NCI-H2081 treated with DMSO at 0.1 percent for 48 hours (cell line): ENCODE data around the gene SH3PXD2A.

ENCODE experiments used
- DNase-seq: peaks from one replicate; lab custom pipeline; 2025; lab: John Stamatoyannopoulos, UW

The SH3PXD2A gene

GRCh38 chr10:103603382-103603781 lies 252.0 kb downstream of the SH3PXD2A start:
- no peak for DNase-seq

- no peak for DNase-seq
Measured at GRCh38 chr10:103602852-103603155, 252.6 kb downstream of the SH3PXD2A start.

GRCh38 chr10:103602028-103602851 lies 253.1 kb downstream of the SH3PXD2A start:
- DNase-seq: no peak

GRCh38 chr10:103600956-103601569 lies 254.3 kb downstream of the SH3PXD2A start:
- DNase-seq: no peak

DNA sequence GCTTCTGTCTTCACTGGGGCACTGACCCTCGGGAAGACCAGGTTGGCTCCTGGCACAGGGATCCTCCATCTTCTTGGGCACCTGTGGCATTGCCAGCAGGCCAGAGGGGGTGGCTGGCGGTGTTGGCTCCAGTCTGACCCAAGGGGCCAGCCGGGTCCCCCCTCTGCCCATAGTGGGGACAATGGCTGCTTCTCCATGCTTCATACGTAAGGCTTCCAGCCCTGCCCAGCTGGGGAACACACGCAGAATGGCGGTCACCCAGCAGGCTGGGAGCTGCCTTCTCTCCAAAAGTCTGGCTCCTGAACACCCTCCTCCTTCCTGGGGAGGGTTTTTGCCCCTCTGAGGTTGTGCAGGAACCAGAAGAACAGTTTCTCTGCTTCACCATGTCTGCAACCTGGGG lies 255.1 kb downstream of the SH3PXD2A start:
- no peak for DNase-seq

- no peak for DNase-seq
Measured at GRCh38 chr10:103599907-103600306, 255.5 kb downstream of the SH3PXD2A start.

GRCh38 chr10:103599211-103599610 lies 256.2 kb downstream of the SH3PXD2A start:
- no peak for DNase-seq

DNA sequence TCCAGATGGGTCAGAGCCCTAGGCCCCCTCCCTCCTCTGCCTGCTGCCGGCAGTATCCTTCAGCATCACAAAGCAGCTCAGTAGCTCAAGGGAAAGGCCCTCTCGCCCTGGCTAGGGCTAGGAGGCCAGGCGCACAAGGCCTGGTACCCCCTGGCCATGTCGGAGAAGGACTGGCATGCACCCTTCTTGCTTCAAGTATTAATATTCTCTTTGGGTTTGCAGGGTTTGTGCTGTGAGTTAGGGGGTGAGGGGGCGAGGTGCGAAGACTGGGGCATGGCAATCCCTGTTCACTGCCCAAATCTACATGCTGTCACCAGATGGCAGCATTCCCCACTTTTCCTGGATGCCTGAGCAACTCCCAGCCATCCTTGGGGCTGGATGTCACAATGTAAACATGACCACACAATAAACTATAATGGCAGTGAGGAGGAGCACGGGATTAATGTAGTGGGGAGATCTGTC lies 256.7 kb downstream of the SH3PXD2A start:
- peak; percentile 13 for DNase-seq

DNA sequence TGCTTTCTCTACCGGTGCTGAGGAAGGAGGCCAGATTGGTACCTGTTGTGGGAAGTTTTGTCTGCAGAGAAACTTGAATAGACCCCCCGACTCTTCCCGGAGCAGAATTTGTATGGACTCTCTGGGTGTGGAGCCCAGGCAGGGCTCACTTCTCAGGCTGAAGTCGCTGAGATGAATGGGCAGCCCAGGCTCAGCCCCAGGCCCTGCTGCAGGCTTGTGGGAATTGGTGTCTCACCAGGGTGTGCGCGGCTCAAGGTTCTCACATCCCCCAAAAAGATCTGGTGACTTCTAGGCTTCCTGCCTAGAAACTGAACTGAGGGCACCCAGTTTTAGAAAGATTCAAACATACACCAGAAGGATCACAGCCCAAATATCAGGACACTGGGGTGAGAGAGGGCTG lies 258.4 kb downstream of the SH3PXD2A start:
- no peak for DNase-seq

DNA sequence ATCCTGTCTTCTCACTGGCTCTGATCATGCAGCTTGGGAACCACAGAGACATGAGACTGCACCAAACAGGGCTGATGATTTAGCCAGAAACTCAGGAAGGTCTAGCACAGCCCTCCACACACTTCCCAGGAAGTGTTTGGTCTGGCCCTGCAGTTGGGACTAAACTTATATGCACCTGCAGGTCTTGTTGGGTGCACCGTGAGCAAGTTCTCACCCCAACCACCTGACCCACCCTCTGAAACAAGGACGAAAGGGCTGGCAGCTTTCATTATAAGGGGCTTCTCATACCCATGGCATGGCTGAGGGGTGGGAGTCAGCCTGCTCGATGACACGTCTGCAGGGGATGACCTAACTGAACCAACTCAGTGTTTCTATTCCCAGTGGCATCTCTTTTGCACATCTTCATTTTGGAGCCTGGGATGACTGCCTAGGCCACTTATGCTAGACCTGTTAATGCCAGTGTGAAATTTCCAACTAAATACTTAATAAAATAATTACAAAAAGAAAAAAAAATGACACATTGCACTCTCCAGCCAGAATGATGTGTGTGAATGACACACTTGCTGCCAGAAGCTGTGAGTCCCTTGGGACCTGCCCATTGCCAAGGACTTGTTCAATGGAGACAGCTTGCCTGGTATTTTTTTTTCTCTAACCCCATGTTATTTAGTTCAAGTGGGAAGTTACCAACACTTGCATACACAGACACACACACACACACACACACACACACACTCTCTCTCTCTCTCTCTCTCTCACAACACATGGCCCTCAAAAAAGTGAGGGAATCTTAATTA lies 259.2 kb downstream of the SH3PXD2A start:
- no peak for DNase-seq

DNA sequence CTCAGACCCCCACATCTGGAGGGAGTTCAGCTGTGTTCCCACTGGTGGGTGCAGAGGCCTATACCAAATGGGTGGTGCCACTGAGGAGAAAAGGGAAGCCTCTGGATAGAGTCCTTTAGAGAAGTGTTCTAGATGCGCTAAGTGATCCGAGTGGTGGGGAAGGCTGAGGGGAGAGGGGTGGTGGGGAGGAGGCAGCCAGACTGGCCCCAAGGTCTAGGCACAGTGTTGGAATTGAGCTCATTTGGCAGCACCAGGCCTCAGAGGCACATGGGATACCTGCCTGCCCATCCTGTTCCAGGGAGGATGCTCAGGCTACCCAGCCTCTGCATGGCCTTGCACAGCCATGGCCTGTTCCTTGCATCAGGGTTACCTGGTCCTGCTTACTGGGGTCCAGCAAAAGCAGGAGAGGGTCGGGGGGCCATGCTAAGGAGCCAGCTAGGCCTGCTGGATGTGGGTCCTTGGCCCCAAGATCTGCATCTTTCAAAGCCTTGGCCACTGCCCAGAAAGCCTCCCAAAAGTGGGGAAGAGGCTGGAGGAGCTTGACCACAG lies 262.3 kb downstream of the SH3PXD2A start:
- DNase-seq: no peak

DNA sequence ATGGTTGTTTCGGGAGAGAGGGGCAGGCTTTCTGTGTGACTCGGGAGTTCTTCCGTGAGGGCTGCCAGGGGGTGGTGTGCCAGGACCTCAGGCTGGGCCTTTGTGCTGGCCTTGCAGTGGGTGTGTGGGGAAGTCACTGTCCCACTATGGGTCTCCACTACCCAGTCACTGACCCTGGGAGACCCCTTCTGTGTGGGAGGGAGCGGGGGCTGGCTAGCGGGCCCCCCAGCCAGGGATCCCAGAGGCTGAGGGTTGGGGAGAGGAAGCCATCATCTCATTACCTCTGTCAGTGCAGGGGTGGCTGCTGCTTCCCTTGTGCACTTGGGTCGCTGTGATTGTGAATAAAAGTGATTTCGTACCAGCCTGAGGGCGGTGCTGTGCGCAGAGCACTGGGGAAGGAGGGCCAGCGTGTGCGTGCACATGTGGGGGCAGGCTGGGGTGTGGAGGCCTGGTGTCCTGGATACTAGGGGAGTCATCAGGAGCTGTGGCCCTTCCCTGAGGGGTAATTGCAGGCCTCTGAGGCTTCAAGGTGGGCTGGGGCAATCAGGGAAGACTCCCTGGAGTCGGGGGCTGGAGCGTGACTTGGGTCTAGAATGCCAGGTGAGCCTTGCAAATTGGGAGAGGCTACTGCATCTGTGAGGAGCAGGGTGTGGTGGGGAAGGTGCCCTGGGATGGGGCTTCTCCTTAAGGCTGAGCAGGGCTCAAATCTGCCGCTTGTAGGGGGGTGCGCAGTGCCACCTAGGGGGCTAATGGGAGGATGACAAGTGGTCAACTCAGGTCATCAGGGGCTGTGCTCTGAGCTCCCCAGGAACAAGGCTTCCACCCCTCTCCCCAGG lies 263.0 kb downstream of the SH3PXD2A start:
- no peak for DNase-seq

DNA sequence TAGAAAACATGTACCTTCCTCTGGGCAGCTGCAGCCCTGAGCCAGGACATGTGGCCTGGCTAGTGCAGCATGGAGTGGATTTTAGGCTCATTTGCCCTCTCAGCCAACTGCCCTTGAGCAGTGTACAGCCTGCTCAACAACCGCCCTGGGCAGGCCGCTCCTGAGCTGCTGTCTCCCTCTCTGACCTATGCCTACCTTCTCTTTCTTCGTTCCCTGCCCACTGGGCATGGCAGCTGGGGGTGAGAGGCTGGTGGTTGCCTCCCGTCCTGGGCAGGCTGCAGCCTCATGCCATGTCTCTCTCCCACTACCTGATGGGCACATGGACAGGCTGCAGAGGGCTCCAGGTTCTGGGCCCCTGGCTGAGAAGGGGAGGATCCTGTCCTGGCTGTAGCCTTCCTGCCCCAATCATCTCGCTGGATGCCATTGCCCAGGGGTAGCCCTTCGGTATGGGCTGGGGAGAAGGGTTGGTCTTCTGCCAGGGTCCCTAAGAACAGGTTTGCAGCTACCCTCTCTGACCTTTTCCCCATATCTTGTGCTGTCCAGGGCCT lies 264.6 kb downstream of the SH3PXD2A start:
- no peak for DNase-seq

DNA sequence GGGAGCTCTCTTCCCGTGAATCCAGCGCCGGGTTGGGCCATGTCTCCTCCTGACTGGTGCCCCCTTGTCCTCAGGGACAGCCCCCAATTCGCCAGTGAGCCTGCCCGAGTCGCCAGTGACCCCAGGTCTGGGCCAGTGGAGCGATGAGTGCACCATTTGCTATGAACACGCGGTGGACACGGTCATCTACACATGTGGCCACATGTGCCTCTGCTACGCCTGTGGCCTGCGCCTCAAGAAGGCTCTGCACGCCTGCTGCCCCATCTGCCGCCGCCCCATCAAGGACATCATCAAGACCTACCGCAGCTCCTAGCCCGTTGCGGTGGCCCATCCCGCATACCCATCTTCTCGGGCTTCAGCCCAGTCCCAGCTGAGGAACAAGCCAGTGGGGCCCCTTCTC lies 265.3 kb downstream of the SH3PXD2A start:
- DNase-seq: no peak

- DNase-seq: no peak
Measured at GRCh38 chr10:103589074-103589630, 266.2 kb downstream of the SH3PXD2A start.

DNA sequence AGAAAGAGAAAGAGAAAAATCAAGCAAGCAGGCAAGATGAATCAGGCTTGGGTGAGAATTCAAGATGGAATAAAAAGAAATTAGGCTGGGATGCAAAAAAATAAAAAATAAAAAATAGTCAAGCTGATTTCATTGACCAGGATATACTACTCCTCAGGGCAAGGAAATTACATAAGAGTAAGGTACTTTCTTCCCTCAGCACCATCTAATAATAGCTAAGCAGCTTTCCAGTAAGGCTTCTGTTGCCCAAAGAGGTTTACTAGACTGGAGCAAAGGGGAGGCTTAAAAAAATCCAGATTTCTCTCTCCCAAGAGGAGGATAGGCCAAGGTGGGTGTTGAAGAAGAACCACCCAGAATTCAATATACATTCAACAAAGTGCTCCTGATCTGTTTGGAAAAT lies 268.3 kb downstream of the SH3PXD2A start:
- no peak for DNase-seq

DNA sequence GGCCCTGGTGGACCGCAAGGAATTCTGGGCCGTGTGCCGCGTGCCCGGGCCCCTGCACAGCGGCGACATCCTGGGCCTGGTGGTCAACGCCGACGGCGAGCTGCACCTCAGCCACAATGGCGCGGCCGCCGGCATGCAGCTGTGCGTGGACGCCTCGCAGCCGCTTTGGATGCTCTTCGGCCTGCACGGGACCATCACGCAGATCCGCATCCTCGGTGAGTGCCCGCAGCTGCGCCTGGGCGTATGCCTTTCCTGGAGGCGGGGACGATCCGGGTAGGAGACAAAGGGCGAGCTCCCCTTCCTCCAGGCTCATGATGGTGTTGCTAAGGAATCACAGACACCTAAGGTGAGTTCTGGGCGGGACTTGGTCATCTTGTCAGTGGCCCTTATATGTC lies 270.4 kb downstream of the SH3PXD2A start:
- DNase-seq: no peak

- DNase-seq: no peak
Measured at GRCh38 chr10:103584216-103585010, 271.0 kb downstream of the SH3PXD2A start.

GRCh38 chr10:103583871-103584215 lies 271.5 kb downstream of the SH3PXD2A start:
- DNase-seq: no peak
